HUES48 (cell line): ENCODE data around the gene DDC.

ENCODE experiments used
- H3K27ac ChIP-seq: one replicate; pipeline ENCODE4 v1.7.0; 2013; ENCODE audit warnings: low read depth, low read length, inconsistent platforms
- H3K27me3 ChIP-seq: 2 replicates; pipeline ENCODE4 v1.6.1; 2013; ENCODE audit warnings: mild to moderate bottlenecking, low read length; ENCODE audit not compliant: control insufficient read depth, insufficient read depth
- H3K36me3 ChIP-seq: 2 replicates; pipeline ENCODE4 v1.6.1; 2013; ENCODE audit warnings: low read length; ENCODE audit not compliant: control insufficient read depth, insufficient read depth
- H3K4me1 ChIP-seq: 2 replicates; pipeline ENCODE4 v1.6.1; 2013; ENCODE audit warnings: mild to moderate bottlenecking, low read length; ENCODE audit not compliant: control insufficient read depth, insufficient read depth
- H3K4me3 ChIP-seq: 2 replicates; pipeline ENCODE4 v1.5.1; 2013; ENCODE audit warnings: mild to moderate bottlenecking, low read depth, low read length
- H3K9ac ChIP-seq: 2 replicates; pipeline ENCODE4 v1.6.1; 2013; ENCODE audit warnings: mild to moderate bottlenecking, low read depth, low read length, moderate library complexity
- H3K9me3 ChIP-seq: 2 replicates; pipeline ENCODE4 v1.6.1; 2013; ENCODE audit warnings: low read length; ENCODE audit not compliant: control insufficient read depth, insufficient read depth

Gene DDC

GRCh38 chr7:50454968-50455367 is 110.2 kb downstream of the DDC start:
- Histone ChIP-seq H3K4me1 (peaks cover 5% of the 10 kb centered on the region; the same call in 1 of the 2 replicates), H3K9me3 (no peaks in the 10 kb centered on the region; the same call in 1 of the 2 replicates), H3K36me3 (no peaks in the 10 kb centered on the region), H3K9ac (no peak overlapping the region), H3K27ac (no peak overlapping the region), H3K4me3 (no peak overlapping the region), H3K27me3 (no peaks in the 10 kb centered on the region; the same call in 1 of the 2 replicates)

- Histone ChIP-seq H3K4me3 (peak overlapping the region; percentile 62), H3K9ac (peak overlapping the region; percentile 4; the same call in 1 of the 2 replicates), H3K4me1 (peaks cover 13% of the 10 kb centered on the region), H3K36me3 (peaks cover 16% of the 10 kb centered on the region), H3K27ac (no peak overlapping the region), H3K27me3 (no peaks in the 10 kb centered on the region), H3K9me3 (no peaks in the 10 kb centered on the region)
Measured at GRCh38 chr7:50450590-50451032, 114.6 kb downstream of the DDC start.

GRCh38 chr7:50449881-50450589 is 115.2 kb downstream of the DDC start, which contains the start of gene FIGNL1:
FIGNL1 (minus strand) TSS chr7:50450350; CDS start chr7:50447287, 3,063 bp downstream.
- peaks cover 13% of the 10 kb centered on the region for H3K4me1 ChIP-seq
- peak within 1 kb of the TSS; percentile 4; the same call in 1 of the 2 replicates for H3K9ac ChIP-seq
- H3K27ac ChIP-seq, result peak within 1 kb of the TSS; percentile 54
- no peaks in the 10 kb centered on the region for H3K9me3 ChIP-seq
- H3K27me3 ChIP-seq, result no peaks in the 10 kb centered on the region
- peaks cover 21% of the 10 kb centered on the region for H3K36me3 ChIP-seq
- H3K4me3 ChIP-seq, result peak within 1 kb of the TSS; percentile 62

DNA sequence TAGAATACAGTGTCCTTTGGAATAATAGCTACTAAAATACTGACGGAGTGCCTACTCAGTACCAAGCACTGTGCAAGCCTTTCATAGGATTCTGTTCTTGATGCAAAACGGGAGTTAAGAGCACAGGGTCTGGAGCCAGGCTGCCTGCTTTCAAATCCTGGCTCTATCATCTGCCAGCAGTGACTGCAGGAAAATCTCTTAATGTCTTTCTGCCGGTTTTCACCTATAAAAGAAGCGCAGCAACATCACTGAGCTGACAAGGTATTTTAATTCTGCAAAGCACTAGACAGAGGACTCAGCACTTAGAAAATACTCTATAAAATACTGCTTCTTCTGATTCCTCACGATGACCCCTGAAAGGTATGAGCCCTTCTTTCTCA is 115.7 kb downstream of the DDC start:
- Histone ChIP-seq H3K9ac (no peak overlapping the region), H3K9me3 (no peaks in the 10 kb centered on the region), H3K4me1 (peaks cover 13% of the 10 kb centered on the region), H3K4me3 (peak overlapping the region; percentile 62), H3K36me3 (peaks cover 24% of the 10 kb centered on the region), H3K27ac (peak overlapping the region; percentile 54), H3K27me3 (no peaks in the 10 kb centered on the region)

DNA sequence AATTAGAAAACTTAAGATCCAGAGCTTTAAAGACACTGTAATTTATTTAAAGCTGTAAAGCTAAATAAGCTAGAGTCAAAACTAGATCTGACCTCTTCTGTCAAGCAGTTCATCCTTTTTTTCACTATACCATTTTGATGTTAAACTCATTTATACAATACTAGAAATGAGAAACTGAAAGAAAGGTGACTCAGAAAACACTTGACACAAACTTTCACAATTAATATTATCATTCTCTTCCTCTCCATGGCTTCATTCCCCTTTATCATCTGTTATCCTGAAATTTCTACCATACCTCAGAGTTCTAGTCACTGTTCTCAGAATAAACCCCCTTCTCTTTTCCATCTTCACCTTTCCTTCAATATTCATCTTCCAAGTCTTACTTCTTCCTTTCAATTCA is 116.4 kb downstream of the DDC start:
- H3K4me1 ChIP-seq, result peaks cover 13% of the 10 kb centered on the region
- no peaks in the 10 kb centered on the region for H3K27me3 ChIP-seq
- H3K27ac ChIP-seq, result no peak overlapping the region
- H3K9me3 ChIP-seq, result no peaks in the 10 kb centered on the region
- no peak overlapping the region for H3K4me3 ChIP-seq
- H3K9ac ChIP-seq, result no peak overlapping the region
- H3K36me3 ChIP-seq, result peaks cover 24% of the 10 kb centered on the region

GRCh38 chr7:50446542-50446960 is 118.7 kb downstream of the DDC start:
- Histone ChIP-seq H3K27ac (peak overlapping the region; percentile 72), H3K36me3 (peaks cover 24% of the 10 kb centered on the region), H3K27me3 (no peaks in the 10 kb centered on the region), H3K4me3 (no peak overlapping the region), H3K4me1 (peaks cover 13% of the 10 kb centered on the region), H3K9me3 (no peaks in the 10 kb centered on the region), H3K9ac (no peak overlapping the region)

DNA sequence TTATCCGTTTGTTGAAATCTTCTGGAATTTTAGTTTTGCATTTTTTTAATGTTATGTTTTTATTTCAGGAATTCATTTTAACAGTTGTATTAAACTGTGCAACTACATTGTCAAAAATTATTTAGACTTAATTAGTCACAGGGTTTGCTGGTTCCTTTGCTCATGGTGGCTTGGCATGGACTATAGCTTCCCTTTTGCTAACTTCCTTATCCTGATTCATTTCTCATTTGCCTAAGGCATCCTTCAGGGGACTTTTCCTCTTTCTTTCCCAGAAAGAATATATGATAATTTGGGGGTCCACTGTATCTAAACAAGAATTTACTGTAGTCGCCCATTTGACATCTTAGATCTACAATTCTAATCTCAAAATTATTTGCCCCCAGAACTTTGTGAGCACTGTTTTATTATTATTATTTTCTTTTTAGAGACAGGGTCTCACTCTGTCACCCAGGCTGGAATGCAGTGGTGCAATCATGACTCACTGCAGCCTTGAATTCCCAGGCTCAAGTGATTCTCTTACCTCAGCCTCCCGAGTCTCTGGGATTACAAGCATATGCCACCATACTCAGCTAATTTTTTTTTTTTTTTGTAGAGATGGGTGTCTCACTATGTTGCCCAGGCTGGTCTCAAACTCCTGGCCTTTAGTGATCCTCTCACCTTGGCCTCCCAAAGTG is 128.9 kb downstream of the DDC start:
- Histone ChIP-seq H3K27me3 (no peaks in the 10 kb centered on the region), H3K4me3 (no peak overlapping the region), H3K9me3 (no peaks in the 10 kb centered on the region), H3K4me1 (no peaks in the 10 kb centered on the region; the same call in 1 of the 2 replicates), H3K27ac (no peak overlapping the region), H3K36me3 (no peaks in the 10 kb centered on the region), H3K9ac (no peak overlapping the region)

DNA sequence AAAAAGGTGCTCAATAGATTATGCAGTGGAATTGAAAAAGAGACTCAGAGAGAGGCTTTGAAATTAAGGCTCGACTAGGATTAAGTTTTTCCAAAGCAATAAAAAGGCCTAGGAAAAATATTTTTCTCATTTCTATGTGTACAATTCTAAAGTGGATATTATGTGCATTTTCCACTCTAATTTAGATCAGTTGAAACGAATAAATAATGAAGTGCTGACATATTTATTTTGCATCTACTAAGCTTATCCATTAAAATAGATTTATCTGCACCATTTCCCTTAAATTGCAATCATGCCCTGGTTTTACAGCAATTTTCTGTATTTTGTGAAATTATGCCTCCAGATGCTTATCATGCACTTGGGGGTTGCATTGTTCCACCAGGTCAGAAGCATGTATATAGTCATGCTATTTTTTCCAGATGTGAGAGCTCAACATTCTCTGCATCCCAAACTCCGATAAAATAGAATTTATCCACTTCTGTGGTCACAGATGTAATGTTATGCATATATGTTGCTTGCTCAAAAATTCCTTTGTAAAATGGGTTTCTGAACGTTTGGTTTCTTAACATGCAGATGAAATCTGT is 133.4 kb downstream of the DDC start:
- no peak overlapping the region for H3K27ac ChIP-seq
- no peaks in the 10 kb centered on the region for H3K36me3 ChIP-seq
- no peaks in the 10 kb centered on the region for H3K27me3 ChIP-seq
- H3K9me3 ChIP-seq, result no peaks in the 10 kb centered on the region
- no peak overlapping the region for H3K9ac ChIP-seq
- H3K4me1 ChIP-seq, result no peaks in the 10 kb centered on the region; the same call in 1 of the 2 replicates
- H3K4me3 ChIP-seq, result no peak overlapping the region

GRCh38 chr7:50431316-50431715 is 133.9 kb downstream of the DDC start:
- no peaks in the 10 kb centered on the region; the same call in 1 of the 2 replicates for H3K4me1 ChIP-seq
- no peak overlapping the region for H3K9ac ChIP-seq
- H3K9me3 ChIP-seq, result no peaks in the 10 kb centered on the region
- no peaks in the 10 kb centered on the region for H3K36me3 ChIP-seq
- H3K27ac ChIP-seq, result no peak overlapping the region
- no peak overlapping the region for H3K4me3 ChIP-seq
- no peaks in the 10 kb centered on the region for H3K27me3 ChIP-seq

- no peaks in the 10 kb centered on the region for H3K36me3 ChIP-seq
- H3K4me1 ChIP-seq, result no peaks in the 10 kb centered on the region; the same call in 1 of the 2 replicates
- H3K27me3 ChIP-seq, result no peaks in the 10 kb centered on the region
- H3K9me3 ChIP-seq, result no peaks in the 10 kb centered on the region
- no peak overlapping the region for H3K27ac ChIP-seq
- no peak overlapping the region for H3K9ac ChIP-seq
- no peak overlapping the region for H3K4me3 ChIP-seq
Measured at GRCh38 chr7:50428911-50429310, 136.3 kb downstream of the DDC start.

DNA sequence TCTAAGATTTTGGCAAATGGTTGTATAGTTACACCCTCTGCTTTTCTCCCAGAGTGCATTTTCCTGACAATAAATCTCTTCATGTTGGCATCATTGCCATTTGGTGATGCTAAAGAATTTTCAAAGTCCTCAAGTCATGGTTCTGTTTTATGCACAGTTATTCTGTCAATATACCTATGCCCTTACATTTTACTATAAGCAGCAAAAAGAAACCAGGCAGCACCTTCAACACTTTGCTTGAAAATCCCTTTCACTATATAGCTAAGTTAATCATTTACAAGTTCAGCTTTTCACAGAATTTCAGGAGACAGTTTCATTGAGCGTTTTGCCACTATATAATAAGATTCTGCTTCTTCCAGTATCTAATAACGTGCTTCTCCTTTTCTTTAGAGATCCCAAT is 137.7 kb downstream of the DDC start:
- H3K4me1 ChIP-seq, result no peaks in the 10 kb centered on the region; the same call in 1 of the 2 replicates
- no peak overlapping the region for H3K9ac ChIP-seq
- H3K27me3 ChIP-seq, result no peaks in the 10 kb centered on the region
- H3K9me3 ChIP-seq, result no peaks in the 10 kb centered on the region
- no peak overlapping the region for H3K27ac ChIP-seq
- no peaks in the 10 kb centered on the region for H3K36me3 ChIP-seq
- no peak overlapping the region for H3K4me3 ChIP-seq
